H1 (cell line): ENCODE data around the gene OR4K5.

Source experiments
- EGR1 ChIP-seq: IDR thresholded peaks from 2 replicates; pipeline ENCODE4 v1.6.1; 2011; ENCODE audit warnings: low read depth, low read length, borderline replicate concordance
- EP300 ChIP-seq, 2 experiments: IDR thresholded peaks; 1 replicate in 1 of 2; 2 replicates in 1 of 2; pipeline ENCODE4 v1.6.1; 2011 to 2012; ENCODE audit warnings: low read depth in 2 of 2, low read length in 2 of 2, mild to moderate bottlenecking in 2 of 2, borderline replicate concordance in 1 of 2, inconsistent platforms in 1 of 2, moderate library complexity in 1 of 2
- EZH2 ChIP-seq: fragments of 200-600 bp; sonication (generic); IDR thresholded peaks from 2 replicates; pipeline ENCODE4 v1.7.1; 2012; ENCODE audit warnings: low read depth, mild to moderate bottlenecking, moderate library complexity, low read length, inconsistent platforms; ENCODE audit not compliant: severe bottlenecking
- KDM1A ChIP-seq: fragments of 200-600, 300-600 bp; sonication (generic); IDR thresholded peaks from 2 replicates; pipeline ENCODE4 v1.7.1; 2016; ENCODE audit warnings: mild to moderate bottlenecking, low read length, borderline replicate concordance
- POLR2A ChIP-seq, 2 experiments: IDR thresholded peaks; 1 replicate in 1 of 2; 2 replicates in 1 of 2; pipeline ENCODE4 v1.6.1; 2011; ENCODE audit warnings: low read depth in 2 of 2, low read length in 2 of 2, mild to moderate bottlenecking in 2 of 2; ENCODE audit errors: control extremely low read depth in 1 of 2
- POLR2AphosphoS5 ChIP-seq: IDR thresholded peaks from 2 replicates; pipeline ENCODE4 v1.6.1; 2011; ENCODE audit warnings: low read depth, low read length
- SRF ChIP-seq: IDR thresholded peaks from 2 replicates; pipeline ENCODE4 v1.6.1; 2011; ENCODE audit warnings: mild to moderate bottlenecking, low read depth, low read length, moderate library complexity
- TF ChIP-seq, protein P1 (sequence below), 3 experiments: IDR thresholded peaks; 1 replicate in 2 of 3; 2 replicates in 1 of 3; pipeline versions ENCODE4 v1.5.1 to v1.6.1; 2011; ENCODE audit warnings: low read length in 3 of 3, mild to moderate bottlenecking in 3 of 3, inconsistent platforms in 2 of 3, low read depth in 1 of 3, moderate library complexity in 1 of 3; ENCODE audit not compliant: insufficient read depth in 1 of 3; ENCODE audit errors: control extremely low read depth in 1 of 3

GRCh38 chr14:19930617-19931016, 10.2 kb downstream of the OR4K5 start, which contains the start of gene OR4K1:
- TF ChIP-seq, protein P1, sequence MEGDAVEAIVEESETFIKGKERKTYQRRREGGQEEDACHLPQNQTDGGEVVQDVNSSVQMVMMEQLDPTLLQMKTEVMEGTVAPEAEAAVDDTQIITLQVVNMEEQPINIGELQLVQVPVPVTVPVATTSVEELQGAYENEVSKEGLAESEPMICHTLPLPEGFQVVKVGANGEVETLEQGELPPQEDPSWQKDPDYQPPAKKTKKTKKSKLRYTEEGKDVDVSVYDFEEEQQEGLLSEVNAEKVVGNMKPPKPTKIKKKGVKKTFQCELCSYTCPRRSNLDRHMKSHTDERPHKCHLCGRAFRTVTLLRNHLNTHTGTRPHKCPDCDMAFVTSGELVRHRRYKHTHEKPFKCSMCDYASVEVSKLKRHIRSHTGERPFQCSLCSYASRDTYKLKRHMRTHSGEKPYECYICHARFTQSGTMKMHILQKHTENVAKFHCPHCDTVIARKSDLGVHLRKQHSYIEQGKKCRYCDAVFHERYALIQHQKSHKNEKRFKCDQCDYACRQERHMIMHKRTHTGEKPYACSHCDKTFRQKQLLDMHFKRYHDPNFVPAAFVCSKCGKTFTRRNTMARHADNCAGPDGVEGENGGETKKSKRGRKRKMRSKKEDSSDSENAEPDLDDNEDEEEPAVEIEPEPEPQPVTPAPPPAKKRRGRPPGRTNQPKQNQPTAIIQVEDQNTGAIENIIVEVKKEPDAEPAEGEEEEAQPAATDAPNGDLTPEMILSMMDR (IDR thresholded peaks at IDR 0.05; ENCODE audit: control extremely low read depth in 1 of 3, insufficient read depth in 1 of 3, low read depth in 1 of 3, low read length in 3 of 3), result no peak
- no peak for TF ChIP-seq SRF
- no peak for TF ChIP-seq EZH2
- TF ChIP-seq POLR2AphosphoS5, result no peak
- TF ChIP-seq EP300 (IDR thresholded peaks at IDR 0.05; ENCODE audit: borderline replicate concordance in 1 of 2, low read depth in 2 of 2, low read length in 2 of 2), result no peak
- no peak for TF ChIP-seq KDM1A
- no peak for TF ChIP-seq POLR2A (IDR thresholded peaks at IDR 0.05; ENCODE audit: control extremely low read depth in 1 of 2, low read depth in 2 of 2, low read length in 2 of 2)
- TF ChIP-seq EGR1, result no peak
